SK-N-SH (cell line): Measurements from ENCODE around the gene KEL. TPM values are rescaled to one million over a fixed set of nuclear protein-coding genes. Genes with fewer than 3 reads are reported as not detected.

Source experiments
- CTCF ChIA-PET: fragments of 300-600, 350-600 bp; formaldehyde crosslinking; extraction: SDS; loops from one replicate; lab custom pipeline; 2021; lab: Yijun Ruan, JAX
- POLR2A ChIA-PET: fragments of 350-600 bp; sonication (Branson Sonifier 250); formaldehyde crosslinking; extraction: SDS; loops from one replicate; lab custom pipeline; 2020; ENCODE audit warnings: antibody characterized with exemption, inconsistent platforms; lab: Yijun Ruan, JAX
- DNase-seq: peaks from one replicate; pipeline ENCODE4 v3.0.0; 2012
- H2AFZ ChIP-seq: fragments of 200-600 bp; sonication (generic); 2 replicates; pipeline ENCODE4 v1.8.1; 2016; ENCODE audit warnings: antibody characterized with exemption, mild to moderate bottlenecking, low read depth
- H3F3A ChIP-seq: fragments of 200-600 bp; sonication (generic); replicated peaks from 2 replicates; pipeline ENCODE3; 2016; ENCODE audit warnings: antibody characterized with exemption, mild to moderate bottlenecking; ENCODE audit not compliant: insufficient read depth
- H3K27ac ChIP-seq, 2 experiments: fragments of 200-500 bp in 1 of 2; fragments of 200-600 bp in 1 of 2; sonication (Bioruptor generic) in 1 of 2; sonication (generic), shearing (Covaris generic) in 1 of 2; 2 replicates each; pipeline versions ENCODE4 v1.5.1 to v1.6.1; 2014 to 2016; ENCODE audit warnings: low read depth in 2 of 2, inconsistent platforms in 1 of 2, low read length in 1 of 2, mild to moderate bottlenecking in 1 of 2, mixed read lengths in 1 of 2
- H3K27me3 ChIP-seq: fragments of 200-600 bp; sonication (generic), shearing (Covaris generic); 2 replicates; pipeline ENCODE4 v1.6.1; 2016; ENCODE audit warnings: mixed run types; ENCODE audit not compliant: insufficient read depth
- H3K36me3 ChIP-seq, 2 experiments: fragments of 200-500 bp in 1 of 2; fragments of 200-600 bp in 1 of 2; sonication (Bioruptor generic) in 1 of 2; sonication (generic) in 1 of 2; replicated peaks in 1 of 2; 2 replicates each; pipeline versions ENCODE3 to v1.5.1; 2014 to 2016; ENCODE audit warnings: low read length in 1 of 2, mild to moderate bottlenecking in 1 of 2; ENCODE audit not compliant: insufficient read depth in 2 of 2, control insufficient read depth in 1 of 2
- H3K4me1 ChIP-seq, 2 experiments: fragments of 200-500 bp in 1 of 2; fragments of 200-600 bp in 1 of 2; sonication (Bioruptor generic) in 1 of 2; sonication (generic), shearing (Covaris generic) in 1 of 2; 2 replicates each; pipeline versions ENCODE4 v1.5.1 to v1.6.1; 2014 to 2016; ENCODE audit warnings: low read depth in 1 of 2, low read length in 1 of 2, mixed run types in 1 of 2; ENCODE audit not compliant: insufficient read depth in 2 of 2, control insufficient read depth in 1 of 2
- H3K4me2 ChIP-seq: fragments of 200-600 bp; sonication (generic), shearing (Covaris generic); 2 replicates; pipeline ENCODE4 v1.6.1; 2017; ENCODE audit warnings: mixed run types
- H3K4me3 ChIP-seq, 2 experiments: fragments of 200-500 bp in 1 of 2; fragments of 200-600 bp in 1 of 2; sonication (Bioruptor generic) in 1 of 2; sonication (generic), shearing (Covaris generic) in 1 of 2; 2 replicates each; pipeline versions ENCODE4 v1.5.1 to v1.8.1; 2014 to 2016; ENCODE audit warnings: low read depth in 2 of 2, inconsistent platforms in 1 of 2, low read length in 1 of 2, mild to moderate bottlenecking in 1 of 2, mixed read lengths in 1 of 2, moderate library complexity in 1 of 2
- H3K79me2 ChIP-seq: fragments of 200-600 bp; sonication (generic); 2 replicates; pipeline ENCODE4 v1.8.1; 2017; ENCODE audit warnings: mild to moderate bottlenecking; ENCODE audit not compliant: insufficient read depth
- H3K9ac ChIP-seq: fragments of 200-600 bp; sonication (generic); 2 replicates; pipeline ENCODE4 v1.6.1; 2017; ENCODE audit warnings: mixed run types
- H3K9me2 ChIP-seq: fragments of 200-600 bp; sonication (generic); 2 replicates; pipeline ENCODE4 v1.6.1; 2017; ENCODE audit warnings: mixed run types
- H3K9me3 ChIP-seq: fragments of 200-600 bp; sonication (generic); 2 replicates; pipeline ENCODE4 v1.6.1; 2017; ENCODE audit warnings: mixed run types, mild to moderate bottlenecking, moderate library complexity
- H4K20me1 ChIP-seq: fragments of 200-600 bp; sonication (generic); 2 replicates; pipeline ENCODE4 v1.6.1; 2017; ENCODE audit warnings: mild to moderate bottlenecking, mixed run types; ENCODE audit not compliant: insufficient read depth
- CHD2 ChIP-seq: fragments of 150-350 bp; IDR thresholded peaks from 2 replicates; pipeline ENCODE4 v1.6.1; 2018; ENCODE audit warnings: low read length; ENCODE audit not compliant: partially characterized antibody
- ELF1 ChIP-seq: IDR thresholded peaks from 2 replicates; pipeline ENCODE4 v1.4.0; 2012
- EP300 ChIP-seq, 2 experiments: IDR thresholded peaks; 2 replicates each; pipeline versions ENCODE4 v1.4.0 to v1.6.1; 2012; ENCODE audit warnings: borderline replicate concordance in 1 of 2, low read depth in 1 of 2, low read length in 1 of 2
- FOSL2 ChIP-seq: IDR thresholded peaks from 2 replicates; pipeline ENCODE4 v1.4.0; 2012; ENCODE audit warnings: low read depth, mild to moderate bottlenecking, moderate library complexity, borderline replicate concordance
- GABPA ChIP-seq: IDR thresholded peaks from 2 replicates; pipeline ENCODE4 v1.4.0; 2012; ENCODE audit warnings: low read depth, mild to moderate bottlenecking
- JUND ChIP-seq: IDR thresholded peaks from 2 replicates; pipeline ENCODE4 v1.4.0; 2012
- MEF2A ChIP-seq: IDR thresholded peaks from 2 replicates; pipeline ENCODE4 v1.4.0; 2012; ENCODE audit warnings: low read depth, borderline replicate concordance
- POLR2AphosphoS5 ChIP-seq: IDR thresholded peaks from 2 replicates; pipeline ENCODE4 v1.6.1; 2012; ENCODE audit warnings: low read depth, low read length
- RAD21 ChIP-seq: IDR thresholded peaks from 2 replicates; pipeline ENCODE4 v1.6.1; 2012; ENCODE audit warnings: mild to moderate bottlenecking, low read length
- RCOR1 ChIP-seq: fragments of 150-350 bp; IDR thresholded peaks from 2 replicates; pipeline ENCODE4 v1.6.1; 2017; ENCODE audit warnings: antibody characterized with exemption, low read length
- REST ChIP-seq: IDR thresholded peaks from 2 replicates; pipeline ENCODE4 v1.6.1; 2012; ENCODE audit warnings: mild to moderate bottlenecking, low read depth, low read length, moderate library complexity
- SIN3A ChIP-seq: IDR thresholded peaks from 2 replicates; pipeline ENCODE4 v1.6.1; 2012; ENCODE audit warnings: low read depth, mild to moderate bottlenecking, low read length, moderate library complexity, borderline replicate concordance
- SMC3 ChIP-seq: IDR thresholded peaks from 2 replicates; pipeline ENCODE4 v1.6.1; 2012; ENCODE audit warnings: low read depth, low read length, improper control_type of control experiment
- TAF1 ChIP-seq: IDR thresholded peaks from 2 replicates; pipeline ENCODE4 v1.6.1; 2012; ENCODE audit warnings: low read depth, mild to moderate bottlenecking, low read length, moderate library complexity, borderline replicate concordance
- TEAD4 ChIP-seq: IDR thresholded peaks from 2 replicates; pipeline ENCODE4 v1.4.0; 2012; ENCODE audit warnings: mild to moderate bottlenecking, borderline replicate concordance; ENCODE audit not compliant: insufficient read depth
- ZBTB33 ChIP-seq: IDR thresholded peaks from 2 replicates; pipeline ENCODE4 v1.4.0; 2012; ENCODE audit warnings: low read depth, borderline replicate concordance
- WGBS: methylation state at CpG from one replicate; pipeline ENCODE4 v1.1.6; 2017; ENCODE audit warnings: low lambda C conversion rate; 5-methylcytosine and 5-hydroxymethylcytosine counted together
- polyA plus RNA-seq, 3 experiments: library from polyadenylated mRNA; depleted of rRNA; stranded (reverse); fragments of >200 nt; gene quantifications; 2 replicates each; pipeline ENCODE4 v1.2.3, GENCODE V29; 2012
- TF ChIP-seq, protein P1 (sequence below): IDR thresholded peaks from 2 replicates; pipeline ENCODE4; 2012
- TF ChIP-seq, protein P2 (sequence below): fragments of 150-350 bp; IDR thresholded peaks from 2 replicates; pipeline ENCODE4 v1.6.1; 2017; ENCODE audit warnings: antibody characterized with exemption, low read length, low read depth, borderline replicate concordance
- TF ChIP-seq, protein P3 (sequence below): fragments of 150-350 bp; IDR thresholded peaks from 2 replicates; pipeline ENCODE4 v1.6.1; 2016; ENCODE audit warnings: mild to moderate bottlenecking, low read depth, low read length

Gene KEL
- polyA plus RNA-seq, 1 of the 3 experiments (the other 2 are of a cell fraction): 0.05 TPM

DNA sequence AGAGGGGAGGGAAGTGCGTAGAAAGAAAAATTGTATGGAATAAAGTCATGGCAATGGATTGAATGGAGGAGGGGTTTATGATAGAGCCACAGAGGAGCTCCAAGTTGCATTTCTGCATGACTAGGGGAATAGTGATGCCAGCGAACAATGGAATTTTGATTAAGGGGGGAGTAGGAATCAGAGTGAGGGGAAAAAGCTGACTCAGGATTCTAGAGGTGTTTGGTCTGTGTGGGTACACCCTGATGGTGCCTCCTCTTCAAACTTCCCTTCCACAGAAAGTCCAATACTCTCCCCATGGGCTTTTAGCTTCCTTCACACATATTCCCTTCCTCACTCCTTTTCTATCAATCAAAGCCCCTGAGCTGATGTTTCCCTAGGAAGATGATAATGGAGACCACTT lies 1.8 kb upstream of the KEL start:
- no peak overlapping the region for H2AFZ ChIP-seq
- ChIA-PET POLR2A (no interaction called here), CTCF (no interaction called here)
- H3K36me3 ChIP-seq: no peaks in the 10 kb centered on the region
- no peaks in the 10 kb centered on the region for H3K9me2 ChIP-seq
- no peaks in the 10 kb centered on the region for H3K9me3 ChIP-seq
- no peak overlapping the region for H3K4me3 ChIP-seq
- H3K27me3 ChIP-seq: peaks cover 30% of the 10 kb centered on the region; the same call in 1 of the 2 replicates
- H3K79me2 ChIP-seq: no peaks in the 10 kb centered on the region
- no peaks in the 10 kb centered on the region for H3F3A ChIP-seq
- TF ChIP-seq, protein P1, sequence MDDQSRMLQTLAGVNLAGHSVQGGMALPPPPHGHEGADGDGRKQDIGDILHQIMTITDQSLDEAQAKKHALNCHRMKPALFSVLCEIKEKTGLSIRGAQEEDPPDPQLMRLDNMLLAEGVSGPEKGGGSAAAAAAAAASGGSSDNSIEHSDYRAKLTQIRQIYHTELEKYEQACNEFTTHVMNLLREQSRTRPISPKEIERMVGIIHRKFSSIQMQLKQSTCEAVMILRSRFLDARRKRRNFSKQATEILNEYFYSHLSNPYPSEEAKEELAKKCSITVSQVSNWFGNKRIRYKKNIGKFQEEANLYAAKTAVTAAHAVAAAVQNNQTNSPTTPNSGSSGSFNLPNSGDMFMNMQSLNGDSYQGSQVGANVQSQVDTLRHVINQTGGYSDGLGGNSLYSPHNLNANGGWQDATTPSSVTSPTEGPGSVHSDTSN: no peak
- no peak for TF ChIP-seq RAD21
- TF ChIP-seq, protein P2, sequence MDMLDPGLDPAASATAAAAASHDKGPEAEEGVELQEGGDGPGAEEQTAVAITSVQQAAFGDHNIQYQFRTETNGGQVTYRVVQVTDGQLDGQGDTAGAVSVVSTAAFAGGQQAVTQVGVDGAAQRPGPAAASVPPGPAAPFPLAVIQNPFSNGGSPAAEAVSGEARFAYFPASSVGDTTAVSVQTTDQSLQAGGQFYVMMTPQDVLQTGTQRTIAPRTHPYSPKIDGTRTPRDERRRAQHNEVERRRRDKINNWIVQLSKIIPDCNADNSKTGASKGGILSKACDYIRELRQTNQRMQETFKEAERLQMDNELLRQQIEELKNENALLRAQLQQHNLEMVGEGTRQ: no peak
- TF ChIP-seq JUND: no peak
- TF ChIP-seq ZBTB33: no peak
- TF ChIP-seq, protein P3, sequence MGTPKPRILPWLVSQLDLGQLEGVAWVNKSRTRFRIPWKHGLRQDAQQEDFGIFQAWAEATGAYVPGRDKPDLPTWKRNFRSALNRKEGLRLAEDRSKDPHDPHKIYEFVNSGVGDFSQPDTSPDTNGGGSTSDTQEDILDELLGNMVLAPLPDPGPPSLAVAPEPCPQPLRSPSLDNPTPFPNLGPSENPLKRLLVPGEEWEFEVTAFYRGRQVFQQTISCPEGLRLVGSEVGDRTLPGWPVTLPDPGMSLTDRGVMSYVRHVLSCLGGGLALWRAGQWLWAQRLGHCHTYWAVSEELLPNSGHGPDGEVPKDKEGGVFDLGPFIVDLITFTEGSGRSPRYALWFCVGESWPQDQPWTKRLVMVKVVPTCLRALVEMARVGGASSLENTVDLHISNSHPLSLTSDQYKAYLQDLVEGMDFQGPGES: no peak
- H3K4me1 ChIP-seq: no peaks in the 10 kb centered on the region
- no peaks in the 10 kb centered on the region for H4K20me1 ChIP-seq
- no peak overlapping the region for H3K9ac ChIP-seq
- H3K4me2 ChIP-seq: no peak overlapping the region
- H3K27ac ChIP-seq: no peak overlapping the region
- no peak for DNase-seq
- 10% methylated on average over 2 of the region's 2 CpGs for WGBS

GRCh38 chr7:142962991-142963390 lies 828 bp upstream of the KEL start:
- no peak overlapping the region for H2AFZ ChIP-seq
- H4K20me1 ChIP-seq: no peaks in the 10 kb centered on the region
- H3K36me3 ChIP-seq: no peaks in the 10 kb centered on the region
- H3K4me1 ChIP-seq: no peaks in the 10 kb centered on the region
- POLR2A ChIA-PET: no interaction called here
- CTCF ChIA-PET: no interaction called here
- H3K9ac ChIP-seq: no peak overlapping the region
- H3K4me2 ChIP-seq: no peak overlapping the region
- H3K9me2 ChIP-seq: no peaks in the 10 kb centered on the region
- H3K4me3 ChIP-seq: no peak overlapping the region
- no peaks in the 10 kb centered on the region for H3K9me3 ChIP-seq
- H3K27ac ChIP-seq: no peak overlapping the region
- H3K27me3 ChIP-seq: peaks cover 30% of the 10 kb centered on the region; the same call in 1 of the 2 replicates
- H3F3A ChIP-seq: no peaks in the 10 kb centered on the region
- 3% methylated on average over 1 of the region's 1 CpG for WGBS
- H3K79me2 ChIP-seq: no peaks in the 10 kb centered on the region
- no peak for DNase-seq
- TF ChIP-seq SMC3: no peak
- TF ChIP-seq ELF1: no peak
- no peak for TF ChIP-seq POLR2AphosphoS5
- no peak for TF ChIP-seq RCOR1
- no peak for TF ChIP-seq CHD2
- TF ChIP-seq FOSL2: no peak
- TF ChIP-seq, protein P1: no peak
- TF ChIP-seq SIN3A: no peak
- TF ChIP-seq MEF2A: no peak
- no peak for TF ChIP-seq TEAD4
- no peak for TF ChIP-seq EP300 (IDR thresholded peaks at IDR 0.05; ENCODE audit: borderline replicate concordance in 1 of 2, low read depth in 1 of 2, low read length in 1 of 2)
- TF ChIP-seq REST: no peak
- no peak for TF ChIP-seq GABPA
- TF ChIP-seq TAF1: no peak
- TF ChIP-seq RAD21: no peak
- no peak for TF ChIP-seq JUND
